GM18505 (cell line): ENCODE measurements around the gene NHERF1.

ENCODE experiments used
- ATAC-seq: cut with Tn5 transposase; IDR thresholded peaks from one replicate; pipeline ENCODE4 v1.9.1; 2021; ENCODE audit not compliant: unreplicated experiment
- POLR2A ChIP-seq: IDR thresholded peaks from 4 replicates; pipeline ENCODE4 v1.6.1; 2011; ENCODE audit warnings: borderline replicate concordance; ENCODE audit not compliant: insufficient read depth, insufficient read length; ENCODE audit errors: extremely low read depth

NHERF1 gene

GRCh38 chr17:74748279-74748528 is 224 bp upstream of the NHERF1 start:
- TF ChIP-seq POLR2A, result no peak
- no peak for ATAC-seq

- ATAC-seq, result peak; percentile 7
- TF ChIP-seq POLR2A, result no peak
Observed at GRCh38 chr17:74749279-74750038, 1.0 kb downstream of the NHERF1 start.

DNA sequence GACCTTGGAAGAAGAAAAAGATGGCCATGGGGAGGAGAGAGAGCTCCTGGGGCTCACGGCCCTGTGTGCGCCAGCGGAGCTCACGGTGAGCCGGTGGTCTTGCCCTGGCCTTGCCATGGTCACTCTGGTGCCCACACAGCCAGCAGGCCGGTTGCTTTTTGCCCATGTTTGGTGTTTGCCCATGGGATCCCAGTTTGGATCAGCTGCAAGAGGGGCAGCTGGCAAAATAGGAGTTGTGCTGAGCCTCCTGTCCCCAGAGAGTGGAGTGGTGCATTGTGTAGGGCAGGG is 1.6 kb downstream of the NHERF1 start:
- TF ChIP-seq POLR2A, result no peak

GRCh38 chr17:74750327-74751069 is 2.1 kb downstream of the NHERF1 start:
- no peak for ATAC-seq
- no peak for TF ChIP-seq POLR2A

More for the DNA sequence above, 1.6 kb downstream of the NHERF1 start:
- ATAC-seq, result no peak

DNA sequence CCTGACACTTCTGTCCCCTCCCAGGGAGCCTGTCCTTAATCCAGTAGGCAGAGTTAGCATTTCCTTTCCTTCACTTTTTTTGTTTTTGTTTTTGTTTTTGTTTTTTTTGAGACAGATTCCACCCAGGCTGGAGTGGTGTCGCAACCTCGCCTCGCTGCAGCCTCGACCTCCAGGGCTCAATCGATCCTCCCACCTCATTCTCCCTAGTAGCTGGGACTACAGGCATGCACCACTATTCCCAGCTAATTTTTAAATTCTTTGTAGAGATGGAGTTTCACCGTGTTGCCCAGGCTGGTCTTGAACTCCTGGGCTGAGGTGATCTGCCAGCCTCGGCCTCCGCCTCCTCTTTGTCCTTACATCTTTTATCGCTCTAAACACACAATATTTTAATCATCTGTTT is 4.0 kb downstream of the NHERF1 start:
- TF ChIP-seq POLR2A, result no peak
- ATAC-seq, result no peak

DNA sequence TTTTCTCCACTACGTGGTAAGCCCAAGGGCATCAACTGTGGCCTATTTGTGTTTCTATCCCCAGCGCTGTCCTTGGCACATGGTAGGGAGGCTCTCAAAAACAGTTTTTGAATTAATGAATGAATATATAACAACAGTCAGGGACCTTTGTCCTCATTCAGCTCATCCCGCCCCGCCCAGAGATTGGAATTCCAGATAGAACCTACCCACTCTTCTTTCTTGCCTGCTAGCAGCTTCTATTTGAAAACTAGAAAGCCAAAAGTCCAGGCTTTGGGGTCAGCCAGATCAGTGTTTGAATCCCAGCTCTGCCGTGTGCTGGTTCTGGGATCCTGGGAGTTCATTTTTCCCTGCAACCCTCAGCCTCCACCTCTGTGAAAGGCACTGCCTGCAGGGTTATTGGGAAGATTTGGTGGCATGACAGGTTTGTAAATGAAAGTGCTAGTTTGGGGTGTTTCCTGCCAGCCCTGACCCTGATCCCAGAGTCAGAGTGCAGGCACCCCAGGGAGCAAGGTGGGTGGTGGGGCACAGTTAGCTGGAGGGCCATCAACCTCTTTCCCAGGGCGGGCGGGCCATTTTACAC is 4.5 kb downstream of the NHERF1 start:
- no peak for ATAC-seq

DNA sequence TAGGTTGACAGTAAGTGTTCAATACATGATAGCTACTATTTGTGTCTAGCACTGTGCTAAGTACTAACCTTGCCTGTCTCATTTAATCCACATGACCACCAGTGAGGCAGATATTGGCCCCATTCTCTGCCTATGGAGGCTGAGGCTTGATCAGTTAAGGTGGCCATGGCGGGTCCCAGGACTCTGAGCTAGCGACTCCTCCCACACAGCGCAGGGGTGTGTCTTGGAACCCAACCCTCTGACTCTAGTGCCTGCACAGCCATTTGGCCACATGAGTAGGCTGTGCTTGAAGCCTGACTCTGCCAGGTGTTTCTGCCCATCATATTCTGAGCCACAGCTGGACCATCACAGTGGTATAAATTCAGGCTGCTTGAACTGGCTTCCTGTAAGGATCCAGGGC is 6.4 kb downstream of the NHERF1 start:
- TF ChIP-seq POLR2A, result no peak
- no peak for ATAC-seq

More for the DNA sequence above, 4.5 kb downstream of the NHERF1 start:
- no peak for TF ChIP-seq POLR2A

GRCh38 chr17:74755533-74755932 is 7.1 kb downstream of the NHERF1 start:
- ATAC-seq, result no peak
- TF ChIP-seq POLR2A, result no peak

DNA sequence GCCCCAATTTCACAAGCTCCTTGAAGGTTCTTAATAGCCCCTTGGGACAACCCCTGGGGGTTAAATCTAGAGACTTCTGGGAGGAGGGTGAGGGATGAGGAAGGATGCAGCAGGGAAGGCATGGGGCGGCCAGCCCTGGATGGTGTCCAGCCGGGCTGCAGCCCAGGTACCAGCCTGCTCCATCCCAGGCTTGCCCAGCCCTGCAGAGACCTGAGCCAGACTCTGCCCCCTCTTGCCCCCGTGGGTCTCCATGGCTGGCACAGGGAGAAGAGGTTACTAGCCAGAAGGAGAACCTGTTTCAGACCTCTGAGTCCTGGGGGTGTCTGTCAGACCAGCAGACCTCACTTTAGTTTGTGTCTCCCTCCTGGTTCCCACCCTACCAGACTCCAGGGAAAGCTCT is 8.5 kb downstream of the NHERF1 start:
- ATAC-seq, result no peak
- no peak for TF ChIP-seq POLR2A

DNA sequence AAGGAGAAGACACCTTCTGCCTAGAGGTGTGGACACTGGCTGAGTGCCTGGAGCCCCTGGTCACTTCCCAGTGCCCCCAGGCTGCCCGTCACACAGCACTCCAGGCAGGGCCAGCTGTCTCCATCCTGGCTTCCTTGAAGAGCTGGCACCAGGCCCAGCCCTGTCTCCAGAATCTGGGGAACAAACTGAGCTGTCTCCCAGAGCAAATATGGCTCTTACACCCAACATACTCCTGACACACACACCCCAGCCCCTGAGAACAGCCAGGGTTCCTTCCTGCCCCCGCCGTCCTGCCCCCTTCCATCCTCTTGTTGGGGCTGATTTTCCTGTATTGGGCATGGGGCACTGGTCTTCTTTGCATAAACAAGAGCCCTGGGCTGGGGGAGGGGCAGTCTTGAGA is 9.1 kb downstream of the NHERF1 start:
- no peak for TF ChIP-seq POLR2A
- ATAC-seq, result no peak

DNA sequence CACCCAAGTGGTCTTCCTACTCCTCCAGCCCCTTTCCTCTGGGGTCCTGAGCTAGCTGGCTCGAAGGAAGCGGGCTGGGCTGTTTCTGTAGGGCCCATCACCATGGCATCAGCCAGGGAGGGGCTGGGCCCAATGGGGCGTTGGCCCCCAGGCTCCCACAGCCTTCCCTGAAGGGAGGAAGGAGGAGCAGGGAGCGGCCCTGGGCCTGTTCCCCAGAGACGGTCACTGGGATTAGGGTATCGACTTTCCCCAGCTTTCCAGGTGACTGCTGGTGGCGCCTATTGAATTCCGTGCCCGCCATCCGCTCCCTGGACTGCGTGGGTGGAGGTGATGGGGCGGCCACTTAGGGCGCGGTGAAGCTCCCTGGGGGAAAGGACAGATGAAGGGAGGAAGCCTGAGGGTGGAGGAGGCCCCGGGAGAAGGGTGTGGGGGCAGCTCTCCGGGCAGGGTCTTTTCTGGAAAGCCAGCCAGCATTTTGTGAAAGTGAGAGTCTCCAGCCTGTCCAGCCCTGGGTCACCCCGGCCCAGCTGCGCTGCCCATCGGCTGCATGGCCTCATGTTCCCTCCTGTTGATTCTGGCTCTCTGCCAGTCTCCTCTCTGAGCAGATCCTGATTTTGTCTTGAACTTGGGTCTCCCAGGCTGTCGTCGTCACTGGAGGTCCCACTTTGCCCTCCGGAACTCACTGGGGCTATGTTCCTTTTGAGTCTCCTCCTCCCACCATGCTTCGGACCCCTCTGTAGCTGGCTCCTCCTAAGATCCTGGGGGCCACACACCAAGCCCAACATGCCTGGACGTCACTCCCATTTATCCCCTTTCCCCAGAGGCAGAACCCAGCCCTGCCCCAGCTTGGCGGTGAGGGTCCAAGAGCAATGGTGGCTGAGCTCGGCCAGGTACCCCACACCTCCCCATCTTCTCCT is 9.8 kb downstream of the NHERF1 start:
- no peak for TF ChIP-seq POLR2A
- no peak for ATAC-seq

DNA sequence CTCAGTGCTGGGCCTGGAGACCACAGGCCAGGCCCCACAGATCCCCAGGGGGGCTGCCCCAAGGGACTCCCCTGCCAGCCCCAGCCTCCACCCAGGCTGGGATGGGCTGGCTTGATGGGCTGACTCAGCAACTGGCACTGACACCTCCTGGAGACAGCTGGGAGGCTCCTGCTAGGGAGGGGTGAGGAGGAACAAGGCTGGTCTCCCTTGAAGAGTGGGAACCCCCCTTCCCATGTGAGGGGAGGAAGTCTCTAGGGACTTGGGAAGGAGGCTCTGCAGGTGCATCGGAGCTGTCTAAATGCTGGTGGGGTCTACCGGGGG is 10.4 kb downstream of the NHERF1 start:
- no peak for TF ChIP-seq POLR2A
- no peak for ATAC-seq

- no peak for ATAC-seq
- no peak for TF ChIP-seq POLR2A
Observed at GRCh38 chr17:74759243-74759801, 10.9 kb downstream of the NHERF1 start.
